Spleen (tissue), 11 donors: Measurements from ENCODE around the gene RRP1. TPM values are rescaled to one million over a fixed set of nuclear protein-coding genes. Genes with fewer than 3 reads are reported as not detected.

Source experiments
- DNase-seq: peaks from one replicate; pipeline ENCODE4 v3.0.0-alpha.2; 2020
- H3K27ac ChIP-seq, 8 donors: fragments of 200-600 bp; sonication (generic) in 7 of 8; 1 replicate in 4 of 8; 2 replicates in 4 of 8; pipeline versions ENCODE4 v1.5.0 to v1.8.0; 2016 to 2021; ENCODE audit warnings: inconsistent platforms in 4 of 8, mild to moderate bottlenecking in 4 of 8, moderate library complexity in 1 of 8
- H3K27me3 ChIP-seq, 7 donors: fragments of 200-600 bp; sonication (generic) in 6 of 7; replicated peaks in 1 of 7; 1 replicate in 4 of 7; 2 replicates in 3 of 7; pipeline versions ENCODE4 v1.5.0 to v1.8.0; 2016 to 2021; ENCODE audit warnings: inconsistent platforms in 3 of 7, mild to moderate bottlenecking in 1 of 7
- H3K36me3 ChIP-seq, 6 donors: fragments of 200-600 bp; sonication (generic) in 5 of 6; 1 replicate in 4 of 6; 2 replicates in 2 of 6; pipeline versions ENCODE4 v1.5.0 to v1.8.0; 2016 to 2021; ENCODE audit warnings: inconsistent platforms in 2 of 6
- H3K4me1 ChIP-seq, 6 donors: fragments of 200-600 bp; sonication (generic) in 5 of 6; 1 replicate in 3 of 6; 2 replicates in 3 of 6; pipeline versions ENCODE4 v1.5.0 to v1.8.0; 2016 to 2021; ENCODE audit warnings: inconsistent platforms in 3 of 6
- H3K4me3 ChIP-seq, 8 donors: fragments of 200-600 bp; sonication (generic) in 7 of 8; 1 replicate in 4 of 8; 2 replicates in 4 of 8; pipeline versions ENCODE4 v1.5.0 to v1.8.0; 2016 to 2021; ENCODE audit warnings: inconsistent platforms in 4 of 8, mild to moderate bottlenecking in 4 of 8, moderate library complexity in 2 of 8
- H3K9me3 ChIP-seq, 8 donors: fragments of 200-600 bp; sonication (generic) in 7 of 8; 1 replicate in 4 of 8; 2 replicates in 4 of 8; pipeline versions ENCODE4 v1.5.0 to v1.8.0; 2016 to 2021; ENCODE audit warnings: inconsistent platforms in 4 of 8
- POLR2A ChIP-seq, 3 donors: fragments of 450-650 bp; IDR thresholded peaks; one replicate each; pipeline ENCODE4 v1.5.1; 2017; ENCODE audit warnings: antibody characterized with exemption in 3 of 3, mild to moderate bottlenecking in 1 of 3
- POLR2AphosphoS5 ChIP-seq, 3 donors: sonication (generic); formaldehyde crosslinking; IDR thresholded peaks; one replicate each; pipeline ENCODE4 v1.5.1; 2017; ENCODE audit warnings: antibody characterized with exemption in 3 of 3
- WGBS, 5 donors: extraction: QIAGEN DNeasy Blood & Tissue Kit in 3 of 5; methylation state at CpG; one replicate each; pipeline versions ENCODE4 v1.1.5 to v1.1.7; 2013 to 2018; 5-methylcytosine and 5-hydroxymethylcytosine counted together
- intact Hi-C: fragments of 100-400 bp; cut with DNase I; formaldehyde crosslinking; loops from one replicate; pipeline ENCODE4 v1.15.0; 2023; ENCODE audit warnings: low total_unique reads
- polyA plus RNA-seq, 3 donors: library from polyadenylated mRNA; stranded (reverse); fragments of 200-250 nt; gene quantifications; one replicate each; pipeline ENCODE4 v1.2.1, GENCODE V29; 2013
- total RNA-seq, 7 donors: library from RNA; depleted of rRNA in 3 of 7; stranded (reverse); fragments of >200 nt in 3 of 7; fragmentation: NEBNext Ultra II Directional in 4 of 7; extraction: Animal tissue kit (Norgen Biotek cat#: 25700) in 4 of 7; gene quantifications; one replicate each; pipeline versions ENCODE4 v1.1.0 to v1.2.1, GENCODE V29; 2016 to 2021
- TF ChIP-seq, protein P1 (sequence below), 11 experiments: fragments of 200-600 bp in 7 of 11; fragments of 450-650 bp in 4 of 11; sonication (generic) in 4 of 11; IDR thresholded peaks in 8 of 11; conservative IDR thresholded peaks in 3 of 11; 1 replicate in 7 of 11; 2 replicates in 4 of 11; pipeline versions ENCODE4 v1.4.0 to v1.8.0; 2016 to 2021; ENCODE audit warnings: antibody characterized with exemption in 11 of 11, inconsistent platforms in 4 of 11, mild to moderate bottlenecking in 1 of 11
- donor health status: healthy with polysubstance abuse.
- donor health status: DM: no; HTN: no; CAD: no; lungs with moderate emphysema.
- donor health status: DM: no; HTN: no; CAD: no.
- donor health status: Bipolar disorder and iron deficiency.
- donor health status: healthy.
- donor health status: DM: no; HTN: no; CAD: no.
- donor health status: DM: yes; HTN: yes; CAD: no.

Gene RRP1
- total and polyA plus RNA-seq, 10 donors: 11.5 to 26.9 (median 18.6) TPM

DNA sequence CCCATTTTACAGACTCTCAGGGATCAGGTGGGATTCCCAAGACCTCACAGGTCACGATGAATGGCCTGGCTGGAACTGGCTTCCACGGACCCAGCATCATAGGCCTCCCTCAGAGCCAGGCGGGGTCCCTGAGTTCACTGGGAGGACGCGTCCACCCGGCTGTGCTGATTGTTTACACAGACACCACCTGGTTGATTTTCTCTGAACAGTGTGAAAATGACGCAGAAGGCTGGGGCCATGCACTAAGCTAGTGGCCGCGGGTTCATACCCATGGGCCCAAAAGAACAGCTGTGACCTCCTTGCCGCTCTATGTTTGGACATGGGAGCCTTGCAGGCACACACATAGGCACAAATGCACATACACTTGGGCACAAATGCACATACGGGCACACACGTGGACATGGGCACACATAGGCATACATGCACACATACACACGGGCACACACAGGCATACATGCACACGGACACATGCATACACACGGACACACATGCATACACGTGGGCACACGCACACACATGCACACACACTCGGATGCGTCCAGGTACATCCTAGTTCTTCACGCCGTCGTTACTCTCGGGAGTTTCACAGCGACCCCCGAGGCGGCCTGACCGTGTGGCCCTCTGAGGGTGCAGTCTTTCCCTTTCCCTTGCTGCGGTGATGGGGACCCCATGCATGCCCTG is 36.5 kb upstream of the RRP1 start:
- TF ChIP-seq, protein P1, sequence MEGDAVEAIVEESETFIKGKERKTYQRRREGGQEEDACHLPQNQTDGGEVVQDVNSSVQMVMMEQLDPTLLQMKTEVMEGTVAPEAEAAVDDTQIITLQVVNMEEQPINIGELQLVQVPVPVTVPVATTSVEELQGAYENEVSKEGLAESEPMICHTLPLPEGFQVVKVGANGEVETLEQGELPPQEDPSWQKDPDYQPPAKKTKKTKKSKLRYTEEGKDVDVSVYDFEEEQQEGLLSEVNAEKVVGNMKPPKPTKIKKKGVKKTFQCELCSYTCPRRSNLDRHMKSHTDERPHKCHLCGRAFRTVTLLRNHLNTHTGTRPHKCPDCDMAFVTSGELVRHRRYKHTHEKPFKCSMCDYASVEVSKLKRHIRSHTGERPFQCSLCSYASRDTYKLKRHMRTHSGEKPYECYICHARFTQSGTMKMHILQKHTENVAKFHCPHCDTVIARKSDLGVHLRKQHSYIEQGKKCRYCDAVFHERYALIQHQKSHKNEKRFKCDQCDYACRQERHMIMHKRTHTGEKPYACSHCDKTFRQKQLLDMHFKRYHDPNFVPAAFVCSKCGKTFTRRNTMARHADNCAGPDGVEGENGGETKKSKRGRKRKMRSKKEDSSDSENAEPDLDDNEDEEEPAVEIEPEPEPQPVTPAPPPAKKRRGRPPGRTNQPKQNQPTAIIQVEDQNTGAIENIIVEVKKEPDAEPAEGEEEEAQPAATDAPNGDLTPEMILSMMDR (IDR thresholded peaks at IDR 0.05 in 8 of 11, conservative IDR thresholded peaks at IDR 0.05 in 3 of 11): no peak
- TF ChIP-seq POLR2A (IDR thresholded peaks at IDR 0.05) (no peak), POLR2AphosphoS5 (IDR thresholded peaks at IDR 0.05) (peak in 1 of 3 donors; percentile 35)
- Histone ChIP-seq H3K9me3 (no peaks in the 10 kb centered on the region), H3K27ac (no peak overlapping the region), H3K36me3 (peaks cover 0 to 100% (median 82%) of the 10 kb centered on the region in 6 donors), H3K27me3 (no peaks in the 10 kb centered on the region), H3K4me1 (peaks cover 0 to 13% (median 6%) of the 10 kb centered on the region in 6 donors), H3K4me3 (no peak overlapping the region)
- DNase-seq: no peak
- intact Hi-C loops: no loop called here
- WGBS, 5 donors: 93 to 96% (median 95%) methylated on average over 24 to 28 of the region's 28 CpGs

DNA sequence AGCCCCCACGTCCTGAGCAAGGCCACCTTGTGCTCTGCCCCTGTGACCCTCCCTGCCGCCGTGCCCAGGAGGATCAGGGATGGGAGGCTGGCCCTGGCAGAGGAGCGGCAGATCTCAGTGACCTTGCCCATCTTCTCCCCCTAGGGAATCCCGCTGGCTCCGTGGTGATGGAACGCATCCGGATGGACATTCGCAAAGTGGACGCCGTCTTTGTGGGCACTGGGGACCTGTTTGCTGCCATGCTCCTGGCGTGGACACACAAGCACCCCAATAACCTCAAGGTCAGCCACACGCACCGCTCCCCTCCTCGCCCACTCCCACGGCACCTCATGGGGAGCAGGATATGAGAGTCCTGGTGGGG is 36.0 kb upstream of the RRP1 start:
- Histone ChIP-seq H3K4me3 (no peak overlapping the region), H3K36me3 (peaks cover 0 to 100% (median 77%) of the 10 kb centered on the region in 6 donors), H3K9me3 (no peaks in the 10 kb centered on the region), H3K4me1 (peaks cover 0 to 17% (median 8%) of the 10 kb centered on the region in 6 donors), H3K27me3 (no peaks in the 10 kb centered on the region), H3K27ac (no peak overlapping the region)
- intact Hi-C loops: no loop called here
- no peak for TF ChIP-seq POLR2A (IDR thresholded peaks at IDR 0.05)
- TF ChIP-seq, protein P1 (IDR thresholded peaks at IDR 0.05 in 8 of 11, conservative IDR thresholded peaks at IDR 0.05 in 3 of 11): no peak
- no peak for TF ChIP-seq POLR2AphosphoS5 (IDR thresholded peaks at IDR 0.05)
- no peak for DNase-seq
- WGBS, 5 donors: 95 to 97% (median 96%) methylated on average over 9 to 16 of the region's 16 CpGs; no CpG with 5 or more reads in 1 of the 5 donors

DNA sequence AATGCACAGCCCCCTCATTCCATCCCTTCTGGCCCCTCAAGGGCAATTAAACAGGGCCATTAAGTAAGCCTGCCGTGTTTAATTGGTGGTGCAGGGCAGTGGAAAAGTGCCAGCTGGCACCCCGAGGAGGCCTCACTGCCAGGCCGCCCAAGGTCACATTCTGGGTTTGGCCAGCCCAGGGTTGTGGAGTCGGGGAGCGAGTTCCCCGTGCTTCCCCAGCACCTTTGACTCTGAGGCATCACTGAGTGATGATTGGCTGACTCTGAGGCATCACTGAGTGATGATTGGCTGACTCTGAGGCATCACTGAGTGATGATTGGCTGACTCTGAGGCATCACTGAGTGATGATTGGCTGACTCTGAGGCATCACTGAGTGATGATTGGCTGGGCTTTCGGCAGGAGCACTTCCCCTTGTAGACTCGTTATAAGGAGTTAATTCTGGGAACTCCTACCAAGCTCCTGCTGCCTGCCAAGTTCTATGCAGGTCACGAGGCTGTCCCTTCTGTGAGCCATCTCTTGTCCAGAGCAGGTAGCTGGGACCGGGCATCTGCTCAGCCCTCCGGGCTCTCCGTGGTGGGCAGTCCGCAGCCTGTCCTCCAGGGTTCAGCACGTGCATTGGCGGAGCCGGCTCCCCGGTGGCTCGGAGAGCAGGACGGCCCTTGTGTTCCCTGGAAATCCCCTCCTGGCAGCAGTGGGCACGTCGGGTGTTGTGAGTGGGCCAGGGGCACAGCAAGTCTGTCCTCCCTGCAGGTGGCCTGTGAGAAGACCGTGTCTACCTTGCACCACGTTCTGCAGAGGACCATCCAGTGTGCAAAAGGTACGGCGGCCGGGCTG is 34.2 kb upstream of the RRP1 start:
- no peaks in the 10 kb centered on the region for H3K9me3 ChIP-seq
- intact Hi-C loops: no loop called here
- DNase-seq: no peak
- WGBS, 5 donors: 87 to 91% (median 90%) methylated on average over 21 to 26 of the region's 26 CpGs
- H3K27ac ChIP-seq: no peak overlapping the region
- H3K4me1 ChIP-seq: peaks cover 0 to 24% (median 8%) of the 10 kb centered on the region in 6 donors
- H3K27me3 ChIP-seq: no peaks in the 10 kb centered on the region
- no peak overlapping the region for H3K4me3 ChIP-seq
- H3K36me3 ChIP-seq: peaks cover 0 to 100% (median 70%) of the 10 kb centered on the region in 6 donors
- TF ChIP-seq POLR2A (IDR thresholded peaks at IDR 0.05): no peak
- TF ChIP-seq, protein P1 (IDR thresholded peaks at IDR 0.05 in 8 of 11, conservative IDR thresholded peaks at IDR 0.05 in 3 of 11): no peak
- TF ChIP-seq POLR2AphosphoS5 (IDR thresholded peaks at IDR 0.05): no peak
